ENCODE results near the gene HERC3.

DNA sequence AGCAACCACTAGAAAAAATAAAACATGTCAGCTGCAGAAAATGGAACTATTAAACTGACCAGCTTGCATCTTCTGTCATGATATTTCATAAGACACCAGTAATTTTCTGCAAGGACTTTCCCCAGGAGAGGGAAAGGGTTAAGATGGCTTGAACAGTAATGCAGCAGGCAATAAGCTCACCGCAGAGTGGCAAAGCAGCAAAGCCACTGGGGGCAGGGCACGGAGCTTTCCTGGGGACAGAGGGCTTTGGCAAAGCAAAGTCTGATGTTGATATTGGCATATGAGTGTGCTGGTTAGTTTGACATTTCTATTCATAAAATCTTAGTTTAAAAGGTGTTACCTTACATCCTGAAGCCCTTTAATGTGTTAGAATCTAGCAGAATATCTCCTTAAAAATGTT is 160.5 kb downstream of the HERC3 start:
- TF ChIP-seq, protein P1, sequence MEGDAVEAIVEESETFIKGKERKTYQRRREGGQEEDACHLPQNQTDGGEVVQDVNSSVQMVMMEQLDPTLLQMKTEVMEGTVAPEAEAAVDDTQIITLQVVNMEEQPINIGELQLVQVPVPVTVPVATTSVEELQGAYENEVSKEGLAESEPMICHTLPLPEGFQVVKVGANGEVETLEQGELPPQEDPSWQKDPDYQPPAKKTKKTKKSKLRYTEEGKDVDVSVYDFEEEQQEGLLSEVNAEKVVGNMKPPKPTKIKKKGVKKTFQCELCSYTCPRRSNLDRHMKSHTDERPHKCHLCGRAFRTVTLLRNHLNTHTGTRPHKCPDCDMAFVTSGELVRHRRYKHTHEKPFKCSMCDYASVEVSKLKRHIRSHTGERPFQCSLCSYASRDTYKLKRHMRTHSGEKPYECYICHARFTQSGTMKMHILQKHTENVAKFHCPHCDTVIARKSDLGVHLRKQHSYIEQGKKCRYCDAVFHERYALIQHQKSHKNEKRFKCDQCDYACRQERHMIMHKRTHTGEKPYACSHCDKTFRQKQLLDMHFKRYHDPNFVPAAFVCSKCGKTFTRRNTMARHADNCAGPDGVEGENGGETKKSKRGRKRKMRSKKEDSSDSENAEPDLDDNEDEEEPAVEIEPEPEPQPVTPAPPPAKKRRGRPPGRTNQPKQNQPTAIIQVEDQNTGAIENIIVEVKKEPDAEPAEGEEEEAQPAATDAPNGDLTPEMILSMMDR (IDR thresholded peaks at IDR 0.05) = no peak
- no peak for TF ChIP-seq POLR2A (IDR thresholded peaks at IDR 0.05)
